HG03045 (cell line): ENCODE results near the gene CAMK2A.
"Not testable (repeated sequence)": the region's sequence is repeated elsewhere in the genome, so short reads cannot be mapped to it uniquely, and the experiment has no call there.

ENCODE experiments used
- ATAC-seq: cut with Tn5 transposase; IDR thresholded peaks from one replicate; pipeline ENCODE4 v1.9.1; 2021; ENCODE audit warnings: mild to moderate bottlenecking, moderate library complexity; ENCODE audit not compliant: unreplicated experiment

The CAMK2A gene

GRCh38 chr5:150239099-150239793 is 50.3 kb downstream of the CAMK2A start:
- ATAC-seq: no peak

- no peak for ATAC-seq
Observed at GRCh38 chr5:150238646-150239045, 50.9 kb downstream of the CAMK2A start.

DNA sequence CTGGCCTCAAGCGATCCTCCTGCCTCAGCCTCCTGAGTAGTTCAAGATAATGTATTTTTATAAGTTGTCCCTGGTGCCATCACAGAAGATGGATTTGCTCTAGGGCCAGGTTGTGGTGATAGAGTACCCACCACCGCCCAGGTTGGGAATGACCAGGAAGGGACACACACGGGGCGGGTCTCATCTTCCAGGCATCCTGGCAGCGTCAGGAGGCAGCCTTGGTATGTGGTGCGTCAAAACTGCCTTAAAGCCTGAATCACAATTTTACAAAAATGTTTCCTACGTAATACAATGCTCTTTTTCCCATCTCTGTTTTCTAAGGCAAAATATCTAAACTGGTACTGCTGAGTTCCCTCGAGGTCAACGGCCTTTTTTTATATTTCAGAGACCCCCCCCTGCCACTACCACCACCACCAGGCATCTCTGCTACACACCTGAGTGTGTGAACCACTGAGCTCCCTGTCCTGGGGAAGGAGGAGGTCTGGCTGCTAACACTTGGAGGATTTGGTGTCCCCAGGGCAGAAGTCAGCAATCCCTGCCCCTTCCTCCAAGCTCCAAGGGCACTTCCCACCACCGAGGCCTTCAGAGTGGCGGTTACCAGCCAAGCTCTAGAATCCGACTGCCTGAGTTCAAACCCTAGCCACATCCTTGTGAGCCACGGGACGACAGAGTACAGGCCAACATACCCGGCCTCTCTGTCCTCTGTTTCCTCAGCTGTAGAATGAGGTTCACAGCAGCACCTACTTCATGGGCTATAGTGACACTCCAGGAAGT is 52.4 kb downstream of the CAMK2A start:
- ATAC-seq: no peak

GRCh38 chr5:150236313-150236712 is 53.3 kb downstream of the CAMK2A start:
- no peak for ATAC-seq

GRCh38 chr5:150235500-150235854 is 54.1 kb downstream of the CAMK2A start:
- ATAC-seq: no peak

- ATAC-seq: no peak
Observed at GRCh38 chr5:150234576-150235499, 54.7 kb downstream of the CAMK2A start.

GRCh38 chr5:150233706-150234105 is 55.9 kb downstream of the CAMK2A start:
- not testable (repeated sequence) for ATAC-seq

- no peak for ATAC-seq
Observed at GRCh38 chr5:150230842-150231241, 58.7 kb downstream of the CAMK2A start.

DNA sequence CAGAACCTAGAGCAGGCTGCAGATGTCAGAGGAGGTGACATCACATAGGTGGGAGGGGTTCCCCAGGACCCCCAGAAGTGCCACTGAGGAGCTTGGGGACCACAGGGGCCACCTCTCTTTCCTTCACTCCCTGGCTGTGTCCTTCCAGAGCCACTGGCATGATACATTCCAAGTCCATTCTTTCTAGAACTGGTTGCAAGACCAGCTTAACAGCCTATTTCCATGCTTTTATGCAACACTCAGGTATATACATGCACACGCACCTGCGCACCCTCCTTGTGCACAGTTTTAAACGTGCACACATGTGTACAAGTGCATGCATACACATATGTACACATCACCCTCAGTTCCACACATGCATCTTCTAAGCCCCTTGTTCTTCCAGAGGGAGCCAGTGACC is 60.0 kb downstream of the CAMK2A start:
- ATAC-seq: no peak

DNA sequence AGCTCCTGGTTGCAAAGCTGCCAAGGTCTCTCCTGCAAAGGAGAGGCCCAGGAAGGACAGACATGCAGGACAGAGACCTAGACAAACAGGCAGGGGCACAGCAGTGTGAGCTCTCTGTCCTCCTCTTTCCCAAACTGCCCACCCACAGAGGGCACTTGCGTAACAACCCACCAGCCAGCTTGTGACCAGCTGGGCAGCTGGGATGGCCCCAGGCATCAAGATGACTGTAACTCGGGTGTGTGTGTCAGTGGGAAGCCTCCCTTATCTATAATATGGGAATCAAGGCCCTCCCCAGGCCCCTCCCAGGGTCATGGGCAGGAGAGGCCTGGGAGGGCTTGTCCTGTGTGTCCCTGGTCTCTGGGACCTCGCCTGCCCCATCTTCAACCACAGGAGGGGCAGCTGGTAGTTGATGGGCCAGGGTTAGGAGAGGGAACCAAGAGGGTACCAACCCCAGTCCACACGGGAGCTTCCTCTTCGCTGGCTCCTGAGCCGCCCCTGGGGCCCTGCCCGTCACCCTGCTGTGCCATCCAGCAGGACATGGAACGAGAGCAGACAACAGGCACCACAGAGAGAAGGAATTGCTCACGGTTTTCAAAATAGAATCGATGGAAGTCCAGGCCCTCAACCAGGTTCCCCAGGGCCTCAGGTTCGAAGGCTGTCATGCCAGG is 61.8 kb downstream of the CAMK2A start:
- ATAC-seq: no peak

- ATAC-seq: no peak
Observed at GRCh38 chr5:150227036-150227435, 62.5 kb downstream of the CAMK2A start.

DNA sequence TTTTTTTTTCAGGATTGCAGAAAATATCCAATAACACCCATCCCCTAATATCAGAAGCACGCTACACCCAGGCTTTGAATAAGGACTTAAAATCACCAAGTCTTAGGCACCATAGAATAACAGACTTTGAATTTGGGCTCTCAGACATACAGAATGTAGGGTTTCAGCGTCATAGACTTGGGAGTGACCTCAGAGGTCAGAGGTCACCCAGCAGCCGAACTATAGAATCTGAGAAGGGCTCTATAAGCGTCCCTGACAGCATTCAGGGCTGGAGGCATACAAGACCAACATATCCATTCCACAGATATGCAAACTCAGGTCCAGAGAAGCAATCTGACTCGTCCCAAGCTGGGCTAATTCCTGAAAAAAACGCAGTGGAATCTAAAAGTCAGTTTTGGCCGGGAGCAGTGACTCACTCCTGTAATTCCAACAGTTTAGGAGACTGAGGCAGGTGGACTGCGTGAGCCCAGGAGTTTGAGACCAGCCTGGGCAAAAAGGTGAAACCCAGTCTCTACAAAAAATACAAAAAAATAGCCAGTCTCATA is 65.0 kb downstream of the CAMK2A start:
- no peak for ATAC-seq

DNA sequence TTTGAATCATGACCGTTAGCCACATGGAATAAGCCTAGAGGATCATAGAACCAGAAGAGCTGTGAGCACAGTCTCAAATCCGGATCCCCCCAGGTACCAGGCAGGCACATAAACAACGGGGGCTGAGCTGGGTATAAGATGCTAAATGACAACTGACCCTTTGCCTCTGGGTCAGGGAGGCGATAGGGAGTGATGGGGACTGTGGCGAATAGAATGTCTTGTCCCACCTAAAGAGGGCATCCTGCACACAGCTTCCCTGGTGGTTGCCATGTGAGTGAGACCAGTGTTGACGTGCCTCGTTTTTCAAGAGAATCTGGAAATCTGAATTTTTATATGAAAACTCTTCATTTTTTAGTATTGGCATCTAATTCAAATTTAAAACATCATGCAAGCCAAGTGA is 66.1 kb downstream of the CAMK2A start:
- ATAC-seq: no peak

GRCh38 chr5:150222906-150223305 is 66.7 kb downstream of the CAMK2A start:
- ATAC-seq: no peak

GRCh38 chr5:150221471-150221870 is 68.1 kb downstream of the CAMK2A start:
- no peak for ATAC-seq

GRCh38 chr5:150219861-150220260 is 69.7 kb downstream of the CAMK2A start:
- no peak for ATAC-seq

- ATAC-seq: no peak
Observed at GRCh38 chr5:150219142-150219541, 70.4 kb downstream of the CAMK2A start.

- no peak for ATAC-seq
Observed at GRCh38 chr5:150218693-150219035, 70.9 kb downstream of the CAMK2A start.

DNA sequence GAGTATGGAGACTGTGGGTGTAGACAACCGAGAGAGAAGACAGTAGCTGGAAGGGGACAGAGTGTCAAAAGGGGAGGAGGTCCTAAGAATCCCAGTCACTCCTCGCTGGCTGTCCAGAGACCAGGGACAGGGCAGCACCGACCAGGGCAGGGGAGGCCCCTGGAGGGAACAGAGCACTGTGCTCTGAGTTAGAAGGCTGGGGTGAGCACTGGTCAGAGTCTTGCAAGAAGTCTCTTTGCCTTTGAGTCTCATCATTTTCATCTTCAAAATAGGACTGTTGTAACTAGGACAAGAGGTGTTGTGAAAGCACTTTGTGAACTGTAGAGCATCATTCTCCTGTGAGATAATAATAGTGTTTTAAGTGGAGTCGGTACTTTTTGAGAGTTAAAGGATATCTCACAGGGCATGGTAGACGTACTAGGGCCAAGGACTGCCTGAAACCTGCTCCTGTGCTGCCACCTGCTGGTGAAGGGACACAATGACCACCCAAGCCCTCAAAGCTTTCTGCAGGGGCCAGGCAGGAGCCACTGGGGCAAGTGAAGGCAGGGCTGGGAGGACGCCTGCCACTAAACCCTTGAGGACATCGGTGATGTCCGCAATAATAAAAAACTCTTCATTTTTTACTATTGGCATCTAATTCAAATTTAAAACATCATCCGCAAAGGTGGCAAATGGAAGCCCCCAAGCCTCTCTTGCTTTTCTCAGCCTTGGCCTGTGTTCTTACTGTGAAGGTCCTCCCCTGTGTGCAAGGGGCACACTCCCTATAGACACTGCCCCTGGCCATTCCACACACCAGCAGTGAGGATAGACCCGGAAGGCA is 71.5 kb downstream of the CAMK2A start:
- peak; percentile 77 for ATAC-seq

GRCh38 chr5:150217038-150217437 is 72.5 kb downstream of the CAMK2A start:
- no peak for ATAC-seq
